CD4-positive, alpha-beta T cell treated with Interferon gamma for 1 hour (primary cell): ENCODE results near the gene NPAS3.

ENCODE experiments used
- DNase-seq: peaks from one replicate; pipeline ENCODE4 v3.0.0-alpha.2; 2020

Gene NPAS3

DNA sequence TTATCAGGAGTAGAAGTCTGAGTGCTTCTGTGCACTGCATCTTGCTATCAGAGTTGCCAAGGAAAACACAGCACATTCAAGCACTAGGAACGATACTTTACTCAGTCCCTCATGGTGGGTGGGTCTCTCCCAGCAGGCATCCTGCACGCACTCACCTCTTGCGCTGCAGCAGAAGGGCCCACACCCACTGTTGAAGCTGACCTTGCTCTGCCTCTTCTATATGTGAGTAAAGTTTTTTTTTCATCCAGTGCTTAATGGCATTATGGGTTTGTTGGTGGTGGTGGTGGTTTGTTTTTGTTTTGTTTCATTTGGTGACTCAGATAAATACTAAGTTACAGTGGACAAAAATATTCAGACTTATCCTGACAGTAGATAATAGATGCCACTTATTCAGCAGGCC is 663.7 kb downstream of the NPAS3 start:
- DNase-seq: no peak

DNA sequence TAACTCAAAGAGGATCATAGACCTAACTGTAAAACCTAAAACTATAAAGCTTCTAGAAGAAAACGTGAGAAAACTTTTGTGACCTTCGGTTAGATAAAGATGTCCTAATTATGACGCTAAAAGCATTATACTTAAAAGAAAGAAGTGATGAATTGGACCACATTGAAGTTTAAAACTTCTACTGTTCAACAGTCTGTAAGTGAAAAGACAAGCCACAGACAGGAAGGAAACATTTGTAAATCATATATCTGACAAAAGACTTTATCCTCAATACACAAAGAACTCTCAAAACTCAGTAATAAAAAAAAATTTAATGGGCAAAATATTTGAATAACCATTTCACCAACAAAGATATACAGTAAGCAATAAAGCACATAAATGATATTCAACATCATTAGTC is 667.9 kb downstream of the NPAS3 start:
- DNase-seq: no peak

DNA sequence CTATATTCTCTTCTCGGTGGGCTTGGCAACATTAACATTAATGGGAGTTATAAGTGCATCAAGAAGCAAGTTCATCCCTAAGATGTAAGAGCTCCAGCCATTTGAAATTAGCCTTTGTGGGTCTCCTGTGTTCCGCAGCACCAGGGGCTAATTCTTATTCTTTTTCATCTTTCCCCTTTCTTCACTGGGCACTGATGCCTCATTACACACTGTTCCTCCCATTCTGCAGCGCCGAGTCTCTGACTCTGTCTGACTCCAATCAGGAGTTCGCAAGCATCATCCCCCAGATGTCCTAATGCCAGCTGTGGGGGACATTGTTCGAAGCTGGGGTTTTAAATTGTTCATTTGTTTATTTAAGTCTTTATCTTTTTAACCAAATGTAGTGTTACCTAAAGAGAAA is 670.9 kb downstream of the NPAS3 start:
- DNase-seq: no peak

DNA sequence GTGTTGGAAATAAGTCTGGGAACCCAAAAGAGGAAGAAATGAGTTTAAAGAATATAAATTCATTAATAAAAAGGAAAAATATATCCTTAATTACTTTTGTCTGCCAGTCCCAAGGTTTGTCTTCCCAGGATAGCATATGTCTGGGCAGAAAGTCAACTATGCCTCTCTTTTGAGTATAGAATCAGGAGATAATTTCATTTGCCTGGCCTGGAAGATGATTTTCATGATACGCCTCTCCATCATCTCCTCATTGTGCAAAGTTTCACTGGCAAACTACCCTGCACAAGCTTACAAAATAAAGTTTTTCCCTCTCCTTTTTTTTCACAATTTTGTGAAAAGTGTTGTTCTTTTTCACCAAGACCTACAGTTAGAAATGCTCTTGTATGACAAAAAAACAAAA is 671.4 kb downstream of the NPAS3 start:
- no peak for DNase-seq

GRCh38 chr14:33611405-33612196 is 672.9 kb downstream of the NPAS3 start:
- DNase-seq: no peak

DNA sequence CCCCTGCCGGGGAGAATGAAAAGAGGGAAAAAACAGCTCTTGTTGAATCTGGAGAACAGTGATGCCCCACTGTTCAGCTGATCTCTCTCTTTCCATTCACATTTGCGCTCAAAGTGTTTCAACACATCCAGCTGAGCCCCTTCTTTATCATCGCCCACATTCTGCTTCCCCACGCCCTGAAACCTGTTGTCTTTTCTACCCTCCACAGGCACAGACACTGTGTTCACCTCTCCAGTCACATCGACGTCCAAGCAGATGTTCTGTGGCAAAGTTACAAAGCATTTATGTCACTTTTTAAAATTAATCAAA is 673.5 kb downstream of the NPAS3 start:
- no peak for DNase-seq

DNA sequence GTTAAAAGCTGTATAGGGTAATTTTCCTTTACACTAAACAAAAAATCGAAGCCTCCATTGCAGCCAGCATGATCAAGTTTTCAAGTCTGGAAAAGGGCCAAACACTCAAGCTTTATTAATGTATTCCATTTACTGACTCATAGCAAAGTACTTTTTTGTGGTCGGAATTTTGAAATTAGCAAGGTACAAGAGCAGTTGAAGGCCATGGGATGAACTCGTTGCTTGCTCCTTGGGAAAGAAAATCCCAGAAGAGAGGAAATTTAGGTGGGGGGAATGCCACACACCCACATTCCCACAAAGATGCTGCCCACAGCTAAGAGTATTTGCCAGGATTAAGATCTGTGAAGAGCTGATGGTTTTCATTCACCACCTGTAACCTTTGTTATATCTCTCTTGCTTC is 678.5 kb downstream of the NPAS3 start:
- no peak for DNase-seq

DNA sequence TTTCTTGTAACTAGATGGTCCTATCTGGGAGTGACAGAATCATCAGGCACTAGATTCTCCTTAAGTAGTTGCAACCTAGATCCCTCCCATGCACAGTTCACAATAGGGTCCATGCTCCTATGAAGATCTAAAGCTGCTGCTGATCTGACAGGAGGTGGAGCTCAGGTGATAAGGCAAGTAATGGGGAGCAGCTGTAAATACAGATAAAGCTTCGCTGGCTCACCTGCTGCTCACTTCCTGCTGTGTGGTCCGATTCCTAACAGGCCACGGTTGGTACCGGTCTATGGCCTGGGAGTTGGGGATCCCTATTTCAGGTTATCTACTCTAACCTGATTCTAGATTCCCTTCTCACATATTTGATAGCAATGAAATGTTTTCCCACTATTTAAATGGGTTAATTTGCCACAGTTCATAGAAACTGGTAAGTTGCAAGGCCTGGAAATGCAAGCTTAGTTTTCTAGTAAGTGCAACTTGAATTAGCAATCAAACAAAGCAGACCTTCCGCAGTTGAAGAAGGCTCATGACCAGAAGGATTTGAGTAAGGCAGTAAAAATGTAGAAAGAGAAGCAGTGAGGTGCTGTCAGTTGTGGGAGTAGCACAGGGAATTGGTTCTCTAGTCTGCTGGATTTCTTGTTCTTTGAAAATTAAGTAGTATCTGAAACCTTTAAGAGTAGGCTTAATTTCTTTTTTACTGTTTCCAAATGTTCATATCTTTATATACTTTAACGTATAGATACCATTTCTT is 679.9 kb downstream of the NPAS3 start:
- DNase-seq: no peak

DNA sequence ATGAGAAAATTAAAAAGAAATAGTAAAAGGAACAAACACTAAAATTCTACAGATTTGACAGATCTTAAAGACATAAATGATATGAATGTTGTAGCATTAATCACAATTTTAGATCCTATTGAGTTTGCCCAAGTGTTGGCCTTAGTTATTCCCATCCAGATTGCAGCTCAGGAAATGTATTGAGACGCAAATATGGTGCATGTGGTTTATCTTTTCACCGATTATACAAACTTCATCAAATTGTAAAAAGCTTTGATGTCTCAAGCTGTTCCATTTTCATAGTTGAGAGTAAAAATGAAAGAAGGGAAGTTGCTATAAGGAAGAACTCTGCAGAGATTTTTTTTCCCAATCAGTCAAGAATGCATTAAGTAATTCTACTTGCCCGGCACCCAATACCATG is 683.8 kb downstream of the NPAS3 start:
- no peak for DNase-seq

DNA sequence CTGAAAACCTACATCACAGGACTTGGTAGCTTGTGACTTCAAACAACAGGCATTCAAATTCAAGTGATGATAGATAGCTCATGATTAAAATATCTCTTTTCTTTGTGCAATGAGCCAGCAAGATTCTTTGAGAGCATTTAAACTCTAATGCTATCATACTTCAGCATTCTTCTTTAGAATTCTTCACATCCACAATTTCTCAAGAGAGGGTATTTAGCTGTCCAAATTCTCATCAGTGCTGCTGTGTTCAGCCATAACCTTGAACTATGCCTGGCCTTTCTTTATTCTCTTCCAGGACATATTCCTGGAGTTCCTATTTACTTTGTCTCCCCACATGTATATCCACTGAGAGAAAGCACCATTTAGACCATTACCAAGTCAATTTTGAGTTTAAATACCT is 691.1 kb downstream of the NPAS3 start:
- DNase-seq: no peak

GRCh38 chr14:33631021-33631420 is 692.3 kb downstream of the NPAS3 start:
- no peak for DNase-seq

- no peak for DNase-seq
Measured at GRCh38 chr14:33631441-33631840, 692.8 kb downstream of the NPAS3 start.

- no peak for DNase-seq
Measured at GRCh38 chr14:33634631-33635030, 696.0 kb downstream of the NPAS3 start.

DNA sequence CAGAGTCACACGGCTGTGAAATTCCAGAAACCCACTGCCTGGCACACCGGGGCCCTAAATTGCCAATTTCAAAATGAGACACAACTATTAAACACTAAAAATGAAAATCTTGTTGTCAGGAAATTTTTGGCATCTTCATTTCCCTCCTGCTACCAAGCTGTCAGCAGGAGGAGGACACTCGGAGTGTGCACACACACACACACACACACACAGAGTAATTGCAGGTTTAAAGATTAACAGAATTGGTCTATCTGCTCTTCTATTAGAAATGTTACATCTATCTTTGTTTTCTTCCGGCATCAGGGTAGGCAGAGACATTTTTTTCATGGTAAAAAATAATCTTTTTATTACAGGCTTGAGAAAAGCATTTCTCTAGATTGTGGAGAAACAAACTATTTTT is 698.0 kb downstream of the NPAS3 start:
- no peak for DNase-seq

GRCh38 chr14:33642080-33642479 is 703.4 kb downstream of the NPAS3 start:
- DNase-seq: no peak

GRCh38 chr14:33642691-33643244 is 704.1 kb downstream of the NPAS3 start:
- DNase-seq: no peak

GRCh38 chr14:33643426-33644181 is 704.9 kb downstream of the NPAS3 start:
- DNase-seq: no peak

DNA sequence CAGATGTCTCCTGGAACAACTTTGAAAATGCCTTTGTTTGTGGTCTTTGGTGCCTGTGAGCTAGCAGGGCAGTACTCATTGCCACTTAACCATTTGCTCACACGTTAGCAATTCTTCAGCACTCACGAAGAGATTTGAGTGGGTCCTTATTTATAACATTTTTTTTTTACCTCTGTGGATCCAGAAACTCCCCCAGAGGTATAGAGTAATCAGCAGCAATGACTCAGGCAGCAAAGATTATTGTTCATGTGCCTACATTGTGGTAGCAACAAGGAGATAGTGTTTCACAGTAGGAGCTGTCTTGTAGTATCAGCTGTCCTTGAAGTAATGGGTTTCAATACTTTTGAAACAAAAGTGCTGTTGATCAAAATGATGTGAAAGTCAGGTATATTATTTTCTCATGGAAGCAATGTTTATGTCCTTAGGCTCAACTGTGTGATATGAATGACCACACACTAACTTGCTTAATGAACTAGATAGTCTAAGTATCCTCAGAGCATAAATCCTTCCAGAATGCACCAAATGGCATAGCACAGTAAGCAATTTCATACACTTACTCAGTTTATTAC is 708.1 kb downstream of the NPAS3 start:
- DNase-seq: no peak

DNA sequence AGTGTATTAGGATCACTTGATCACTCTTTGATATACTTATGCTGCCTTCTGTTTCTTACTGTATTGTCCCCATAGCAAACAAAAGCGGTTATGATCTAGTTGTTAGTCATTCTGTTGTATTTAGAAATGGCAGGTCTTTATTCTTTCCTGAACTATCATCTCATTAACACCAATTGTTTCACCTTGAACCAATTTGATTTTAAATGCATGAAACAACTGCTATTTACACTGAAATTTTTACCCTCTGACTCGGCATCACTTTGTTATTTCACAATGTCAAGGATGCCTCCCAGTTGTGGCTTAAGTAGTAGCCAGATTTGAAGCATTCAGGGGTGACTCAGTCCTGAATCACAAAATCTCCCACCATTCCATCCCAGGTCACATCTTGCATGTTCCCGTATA is 708.7 kb downstream of the NPAS3 start:
- no peak for DNase-seq

GRCh38 chr14:33650430-33650829 is 711.8 kb downstream of the NPAS3 start:
- DNase-seq: no peak

GRCh38 chr14:33652566-33653307 is 714.1 kb downstream of the NPAS3 start:
- DNase-seq: no peak

DNA sequence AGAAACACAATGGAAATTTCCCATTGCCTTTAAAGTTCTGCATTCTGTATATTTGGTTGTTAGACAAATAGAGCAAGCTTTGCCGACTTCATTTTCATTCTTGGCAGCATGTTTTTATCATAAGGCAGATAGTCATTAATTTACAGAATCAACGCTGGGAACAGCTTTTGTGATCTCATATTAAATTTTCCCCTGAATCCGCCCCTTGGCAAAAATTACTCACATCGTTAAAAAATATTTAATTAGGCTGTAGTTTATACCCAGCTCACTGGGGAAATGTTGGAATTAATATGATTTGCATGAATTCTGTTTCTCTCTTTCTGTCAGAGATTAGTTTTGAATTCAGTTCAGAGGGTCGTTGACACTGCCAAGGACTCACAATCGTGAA is 714.6 kb downstream of the NPAS3 start:
- DNase-seq: no peak

DNA sequence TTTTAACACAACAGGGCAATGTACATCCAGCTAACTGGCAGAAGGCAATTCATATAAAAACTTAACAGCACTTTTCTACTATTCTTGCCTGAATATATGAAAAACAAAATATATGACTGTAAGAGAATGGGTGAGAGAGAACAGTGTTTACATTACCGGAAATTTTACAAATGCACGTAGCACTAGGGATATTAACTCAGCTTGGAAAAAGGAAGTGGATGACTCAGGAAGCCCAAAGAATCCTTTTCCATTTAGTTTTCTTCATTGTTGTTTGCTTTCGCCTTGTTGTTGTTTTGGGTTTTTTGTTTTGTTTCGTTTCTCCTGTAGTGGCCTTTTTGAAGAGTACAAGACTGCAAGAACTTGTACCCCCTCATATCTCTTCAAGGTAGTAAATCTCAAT is 716.7 kb downstream of the NPAS3 start:
- no peak for DNase-seq
